ENCODE measurements around the gene CD300LB. TPM values are rescaled to one million over a fixed set of nuclear protein-coding genes. Genes with fewer than 3 reads are reported as not detected.

Gene CD300LB
- total RNA-seq, 1 donor, result not detected

DNA sequence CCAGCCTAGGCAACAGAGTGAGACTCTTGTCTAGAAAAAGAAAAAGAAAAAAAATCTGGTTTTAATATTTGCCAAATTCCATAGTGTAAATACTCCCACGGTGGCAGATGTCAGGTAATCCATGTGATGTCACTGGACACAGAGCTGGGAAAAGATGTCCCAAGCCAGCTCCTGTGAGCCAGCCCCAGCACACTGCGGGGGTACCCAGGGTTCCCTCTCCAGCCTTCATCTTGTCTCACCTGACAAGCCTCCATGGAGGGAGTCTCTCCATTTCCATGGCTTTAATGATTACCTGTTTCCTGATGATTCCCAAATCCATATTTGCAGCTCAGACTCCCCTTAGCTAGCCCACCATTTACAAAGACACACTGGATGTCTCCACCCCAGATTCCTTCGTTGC is 4.6 kb downstream of the CD300LB start:
- TF ChIP-seq, protein P1, sequence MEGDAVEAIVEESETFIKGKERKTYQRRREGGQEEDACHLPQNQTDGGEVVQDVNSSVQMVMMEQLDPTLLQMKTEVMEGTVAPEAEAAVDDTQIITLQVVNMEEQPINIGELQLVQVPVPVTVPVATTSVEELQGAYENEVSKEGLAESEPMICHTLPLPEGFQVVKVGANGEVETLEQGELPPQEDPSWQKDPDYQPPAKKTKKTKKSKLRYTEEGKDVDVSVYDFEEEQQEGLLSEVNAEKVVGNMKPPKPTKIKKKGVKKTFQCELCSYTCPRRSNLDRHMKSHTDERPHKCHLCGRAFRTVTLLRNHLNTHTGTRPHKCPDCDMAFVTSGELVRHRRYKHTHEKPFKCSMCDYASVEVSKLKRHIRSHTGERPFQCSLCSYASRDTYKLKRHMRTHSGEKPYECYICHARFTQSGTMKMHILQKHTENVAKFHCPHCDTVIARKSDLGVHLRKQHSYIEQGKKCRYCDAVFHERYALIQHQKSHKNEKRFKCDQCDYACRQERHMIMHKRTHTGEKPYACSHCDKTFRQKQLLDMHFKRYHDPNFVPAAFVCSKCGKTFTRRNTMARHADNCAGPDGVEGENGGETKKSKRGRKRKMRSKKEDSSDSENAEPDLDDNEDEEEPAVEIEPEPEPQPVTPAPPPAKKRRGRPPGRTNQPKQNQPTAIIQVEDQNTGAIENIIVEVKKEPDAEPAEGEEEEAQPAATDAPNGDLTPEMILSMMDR (IDR thresholded peaks at IDR 0.05; ENCODE audit: insufficient read depth, low read depth, low read length), result no peak
- DNase-seq (ENCODE audit: low read depth), result no peak
- H3K4me3 ChIP-seq (ENCODE audit: low read depth, low read length), result no peak overlapping the region

DNA sequence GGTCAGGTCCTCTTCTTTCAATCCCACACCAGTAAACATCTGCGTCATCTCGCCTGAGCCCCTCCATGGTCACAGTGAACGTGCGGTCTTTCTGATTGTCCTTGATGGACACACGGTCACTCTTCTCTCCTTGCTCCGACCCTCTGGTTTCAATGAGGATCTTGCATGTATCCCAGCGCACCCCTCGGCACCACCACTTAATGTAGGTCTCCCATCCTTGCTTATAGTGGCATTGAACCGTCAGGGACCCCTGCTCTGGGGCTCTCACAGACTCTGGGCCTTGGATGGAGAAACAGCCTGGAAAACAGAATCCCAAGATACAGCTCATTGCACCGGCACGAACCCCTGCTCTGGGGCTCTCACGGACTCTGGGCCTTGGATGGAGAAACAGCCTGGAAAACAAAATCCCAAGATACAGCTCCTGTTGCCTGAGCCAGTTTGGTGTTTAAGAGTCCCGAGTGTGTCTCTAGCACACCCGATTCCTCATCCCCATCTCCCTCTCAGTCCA is 5.4 kb downstream of the CD300LB start:
- no peak for DNase-seq (ENCODE audit: low read depth)
- TF ChIP-seq, protein P1 (IDR thresholded peaks at IDR 0.05; ENCODE audit: insufficient read depth, low read depth, low read length), result no peak
- H3K4me3 ChIP-seq (ENCODE audit: low read depth, low read length), result no peak overlapping the region

DNA sequence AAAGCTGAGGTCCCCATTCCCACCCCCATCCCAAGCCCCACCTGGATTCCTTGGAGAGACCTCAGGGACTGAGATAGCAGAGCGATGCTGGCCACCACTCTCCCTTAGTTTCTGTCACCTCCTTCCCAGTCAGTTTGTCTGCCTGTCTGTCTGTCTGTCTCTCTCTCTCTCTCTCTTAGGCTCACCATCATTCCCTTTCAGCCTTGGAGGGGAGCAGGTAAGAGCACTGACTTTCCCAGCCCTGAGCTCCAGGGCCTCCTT is 5.9 kb downstream of the CD300LB start:
- TF ChIP-seq, protein P1 (IDR thresholded peaks at IDR 0.05; ENCODE audit: insufficient read depth, low read depth, low read length), result no peak
- no peak overlapping the region for H3K4me3 ChIP-seq (ENCODE audit: low read depth, low read length)
- DNase-seq (ENCODE audit: low read depth), result no peak

DNA sequence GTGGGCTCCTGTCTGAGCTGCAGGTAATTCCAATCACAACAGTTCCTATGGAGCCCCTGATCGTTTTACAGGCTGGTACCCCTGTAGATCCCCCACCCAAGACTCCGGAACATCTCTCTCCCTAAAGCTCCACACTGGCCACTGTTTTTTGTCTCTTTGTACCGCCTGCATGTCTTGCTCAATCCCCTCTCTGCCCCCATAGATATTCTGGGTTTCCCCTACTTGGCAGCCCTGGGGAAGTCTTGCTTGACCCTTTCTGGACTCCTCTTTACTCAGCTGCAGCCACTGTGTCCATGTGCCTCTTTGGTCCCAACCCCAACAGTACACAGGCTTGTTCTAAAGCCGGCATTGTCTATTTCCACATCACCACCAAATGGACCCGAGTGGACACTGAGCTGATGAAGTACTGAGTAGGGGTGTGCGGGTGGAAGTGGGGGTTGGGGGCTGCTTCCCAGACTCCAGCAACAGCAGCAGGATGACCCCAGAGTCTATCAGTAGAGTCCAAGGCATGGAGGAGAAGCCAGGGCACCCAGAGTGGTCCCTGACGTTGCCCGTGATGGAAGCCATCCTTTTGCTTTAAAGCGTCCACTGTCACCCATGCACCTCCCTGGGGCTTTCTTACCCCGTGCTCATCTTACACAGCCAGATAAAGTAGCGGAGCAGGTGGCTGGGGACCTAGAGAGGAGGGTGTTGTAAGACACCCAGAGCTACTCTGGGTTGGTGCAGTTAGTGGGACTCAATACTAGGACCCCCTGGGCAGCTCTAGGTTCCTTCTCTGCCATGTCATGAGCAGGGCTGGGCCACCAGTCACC is 6.4 kb downstream of the CD300LB start:
- no peak overlapping the region for H3K4me3 ChIP-seq (ENCODE audit: low read depth, low read length)
- TF ChIP-seq, protein P1 (IDR thresholded peaks at IDR 0.05; ENCODE audit: insufficient read depth, low read depth, low read length), result no peak
- no peak for DNase-seq (ENCODE audit: low read depth)

DNA sequence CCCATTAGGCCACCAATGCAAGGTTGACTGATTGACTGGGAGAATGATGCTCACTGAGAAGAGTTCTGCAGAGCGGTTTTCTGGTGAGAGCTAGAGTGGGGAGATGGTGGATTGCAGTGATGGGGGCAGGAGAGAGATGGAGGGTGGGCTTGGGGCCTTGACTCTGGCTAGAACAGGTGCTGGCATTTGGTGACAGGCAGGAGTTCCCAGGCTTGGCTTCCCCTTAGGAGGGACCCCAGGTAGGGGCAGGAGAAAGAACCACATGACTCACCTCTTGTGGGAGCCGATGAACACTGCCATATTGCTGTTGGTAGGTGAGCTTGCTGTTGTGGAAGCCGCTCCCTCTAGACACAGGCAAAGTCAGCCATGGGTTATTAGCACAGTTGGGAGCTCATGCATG is 8.0 kb downstream of the CD300LB start:
- H3K4me3 ChIP-seq (ENCODE audit: low read depth, low read length), result no peak overlapping the region
- DNase-seq (ENCODE audit: low read depth), result no peak
- TF ChIP-seq, protein P1 (IDR thresholded peaks at IDR 0.05; ENCODE audit: insufficient read depth, low read depth, low read length), result no peak

DNA sequence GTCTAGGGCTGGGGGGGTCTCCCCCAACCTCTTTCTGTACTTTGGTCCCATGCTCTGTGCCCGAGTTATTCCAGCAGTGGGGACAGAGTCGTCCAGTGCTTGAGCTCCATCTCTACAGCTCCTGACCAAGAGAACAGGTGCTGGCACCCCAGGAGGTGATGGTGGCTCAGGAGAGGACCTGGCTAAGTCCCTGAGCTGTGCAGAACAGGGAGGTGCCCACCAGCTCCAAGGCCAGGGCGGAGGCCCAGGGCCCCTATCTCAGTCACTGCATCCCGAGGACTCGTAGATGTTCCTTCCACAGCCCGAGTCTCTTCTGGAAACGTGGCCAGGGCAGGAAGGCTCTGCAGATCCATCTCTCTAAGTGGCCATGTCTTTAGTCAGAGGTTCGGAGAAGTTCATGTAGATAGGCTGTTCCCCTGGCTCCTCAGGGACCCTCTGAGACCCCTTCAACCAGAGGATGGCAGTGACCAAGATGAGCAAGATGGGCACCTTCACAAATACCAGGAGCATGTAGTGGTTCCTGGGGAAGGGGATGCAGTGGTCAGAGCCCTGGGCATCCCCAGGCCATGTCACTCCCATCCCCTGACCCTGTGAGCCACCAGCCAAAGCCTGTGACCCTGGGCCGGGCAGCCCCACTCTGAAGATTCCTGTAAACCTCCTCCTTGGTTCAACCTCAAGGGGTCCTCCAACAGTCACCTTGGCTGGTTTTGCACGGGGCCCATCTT is 8.7 kb downstream of the CD300LB start:
- no peak for DNase-seq (ENCODE audit: low read depth)
- TF ChIP-seq, protein P1 (IDR thresholded peaks at IDR 0.05; ENCODE audit: insufficient read depth, low read depth, low read length), result no peak
- no peak overlapping the region for H3K4me3 ChIP-seq (ENCODE audit: low read depth, low read length)

Measured in fibroblast of villous mesenchyme (primary cell).